H1 (cell line): ENCODE data around the gene PASK. TPM values are rescaled to one million over a fixed set of nuclear protein-coding genes. Genes with fewer than 3 reads are reported as not detected.

ENCODE experiments used
- CTCF ChIA-PET: fragments of 300-600 bp; sonication (Branson Sonifier 250); formaldehyde crosslinking; loops from one replicate; lab custom pipeline; 2021; ENCODE audit not compliant: partially characterized antibody; lab: Charles Lee
- POLR2A ChIA-PET: fragments of 300-600 bp; sonication (Branson Sonifier 250); formaldehyde crosslinking; loops from one replicate; lab custom pipeline; 2021; ENCODE audit warnings: inconsistent platforms; ENCODE audit not compliant: partially characterized antibody; lab: Charles Lee
- DNase-seq, 2 experiments: peaks; one replicate each; pipeline versions ENCODE4 v3.0.0 to v3.0.0-alpha.2; 2010 to 2022; ENCODE audit warnings: low spot score in 2 of 2, low read depth in 1 of 2, mixed read lengths in 1 of 2
- FAIRE-seq: peaks from 2 replicates; lab custom pipeline; 2011; peaks lifted over from hg19 to GRCh38; lab: Jason Lieb, UNC
- H2AFZ ChIP-seq: 2 replicates; pipeline ENCODE4 v1.8.1; 2012; ENCODE audit warnings: low read length, inconsistent platforms
- H2AK5ac ChIP-seq: 2 replicates; pipeline ENCODE4 v1.6.1; 2013; ENCODE audit warnings: low read depth, low read length
- H2BK120ac ChIP-seq: replicated peaks from 2 replicates; pipeline ENCODE3; 2013; ENCODE audit warnings: low read depth, low read length, inconsistent platforms
- H2BK12ac ChIP-seq: 2 replicates; pipeline ENCODE4 v1.6.1; 2013; ENCODE audit warnings: low read depth, low read length
- H2BK15ac ChIP-seq: 2 replicates; pipeline ENCODE4 v1.6.1; 2013; ENCODE audit warnings: low read length
- H2BK20ac ChIP-seq: 2 replicates; pipeline ENCODE4 v1.6.1; 2013; ENCODE audit warnings: low read length
- H2BK5ac ChIP-seq: 2 replicates; pipeline ENCODE4 v1.6.1; 2013; ENCODE audit warnings: low read depth, low read length
- H3K14ac ChIP-seq: 2 replicates; pipeline ENCODE4 v1.6.1; 2013; ENCODE audit warnings: inconsistent platforms; ENCODE audit not compliant: insufficient read length
- H3K18ac ChIP-seq: 2 replicates; pipeline ENCODE4 v1.6.1; 2013; ENCODE audit warnings: low read length; ENCODE audit errors: extremely low read depth
- H3K23ac ChIP-seq: 2 replicates; pipeline ENCODE4 v1.6.1; 2013; ENCODE audit warnings: inconsistent platforms; ENCODE audit not compliant: insufficient read length
- H3K23me2 ChIP-seq: 2 replicates; pipeline ENCODE4 v1.6.1; 2013; ENCODE audit warnings: low read depth, low read length
- H3K27ac ChIP-seq: 2 replicates; pipeline ENCODE4 v1.6.1; 2011; ENCODE audit warnings: low read depth, low read length, inconsistent platforms
- H3K27me3 ChIP-seq, 4 experiments: replicated peaks in 1 of 4; 1 replicate in 1 of 4; 2 replicates in 3 of 4; pipeline versions ENCODE4 v1.6.1 to v1.8.1; 2011 to 2013; ENCODE audit warnings: low read length in 3 of 4, mild to moderate bottlenecking in 3 of 4, inconsistent platforms in 2 of 4, mixed read lengths in 2 of 4, moderate library complexity in 1 of 4; ENCODE audit not compliant: control insufficient read depth in 3 of 4, insufficient read depth in 3 of 4; ENCODE audit errors: extremely low read depth in 1 of 4
- H3K36me3 ChIP-seq, 4 experiments: 2 replicates each; pipeline versions ENCODE4 v1.6.1 to v1.8.1; 2011 to 2013; ENCODE audit warnings: mild to moderate bottlenecking in 4 of 4, low read length in 3 of 4, moderate library complexity in 2 of 4, control low read depth in 1 of 4, inconsistent platforms in 1 of 4; ENCODE audit not compliant: insufficient read depth in 4 of 4, control insufficient read depth in 2 of 4
- H3K4ac ChIP-seq: replicated peaks from 2 replicates; pipeline ENCODE3; 2013; ENCODE audit warnings: low read length, low read depth, mixed read lengths, inconsistent platforms; ENCODE audit not compliant: insufficient read length
- H3K4me1 ChIP-seq, 4 experiments: replicated peaks in 1 of 4; 1 replicate in 1 of 4; 2 replicates in 3 of 4; pipeline versions ENCODE4 v1.6.1 to v1.8.1; 2011 to 2013; ENCODE audit warnings: low read length in 3 of 4, inconsistent platforms in 2 of 4, mixed read lengths in 1 of 4; ENCODE audit not compliant: insufficient read depth in 4 of 4, control insufficient read depth in 3 of 4
- H3K4me2 ChIP-seq, 2 experiments: 2 replicates each; pipeline versions ENCODE4 v1.6.1 to v1.8.1; 2011 to 2013; ENCODE audit warnings: low read depth in 2 of 2, low read length in 2 of 2, control low read depth in 1 of 2, inconsistent platforms in 1 of 2, mild to moderate bottlenecking in 1 of 2; ENCODE audit not compliant: insufficient read depth in 1 of 2
- H3K4me3 ChIP-seq, 4 experiments: fragments of 200-600, 300-600 bp in 1 of 4; sonication (generic), shearing (Covaris generic), sonication (Bioruptor Twin) in 1 of 4; 2 replicates each; pipeline versions ENCODE4 v1.5.1 to v1.8.1; 2011 to 2016; ENCODE audit warnings: low read length in 4 of 4, low read depth in 3 of 4, control low read depth in 2 of 4, inconsistent platforms in 2 of 4, mild to moderate bottlenecking in 2 of 4, mixed read lengths in 1 of 4, moderate library complexity in 1 of 4; ENCODE audit not compliant: insufficient read depth in 2 of 4; ENCODE audit errors: extremely low read depth in 1 of 4
- H3K56ac ChIP-seq: replicated peaks from 2 replicates; pipeline ENCODE3; 2013; ENCODE audit warnings: low read depth, mild to moderate bottlenecking, mixed read lengths, low read length, inconsistent platforms; ENCODE audit not compliant: insufficient read length
- H3K79me1 ChIP-seq: 2 replicates; pipeline ENCODE4 v1.6.1; 2013; ENCODE audit warnings: low read depth, low read length, control low read depth
- H3K79me2 ChIP-seq, 2 experiments: 2 replicates each; pipeline versions ENCODE4 v1.6.1 to v1.8.1; 2012 to 2013; ENCODE audit warnings: low read length in 2 of 2, mild to moderate bottlenecking in 2 of 2, inconsistent platforms in 1 of 2; ENCODE audit not compliant: insufficient read depth in 2 of 2, control insufficient read depth in 1 of 2
- H3K9ac ChIP-seq, 4 experiments: replicated peaks in 1 of 4; 1 replicate in 1 of 4; 2 replicates in 3 of 4; pipeline versions ENCODE4 v1.6.1 to v1.8.1; 2011 to 2013; ENCODE audit warnings: low read depth in 3 of 4, low read length in 3 of 4, control low read depth in 2 of 4, mild to moderate bottlenecking in 2 of 4, moderate library complexity in 2 of 4, inconsistent platforms in 1 of 4; ENCODE audit errors: extremely low read depth in 1 of 4
- H3K9me3 ChIP-seq, 2 experiments: 2 replicates each; pipeline versions ENCODE4 v1.6.1 to v1.8.1; 2012 to 2013; ENCODE audit warnings: mild to moderate bottlenecking in 2 of 2, moderate library complexity in 2 of 2, control low read depth in 1 of 2, inconsistent platforms in 1 of 2, low read depth in 1 of 2, low read length in 1 of 2, mixed read lengths in 1 of 2; ENCODE audit not compliant: insufficient read depth in 2 of 2
- H4K20me1 ChIP-seq, 2 experiments: replicated peaks in 1 of 2; 2 replicates each; pipeline versions ENCODE3 to v1.8.1; 2011 to 2013; ENCODE audit warnings: inconsistent platforms in 2 of 2, low read length in 2 of 2, mild to moderate bottlenecking in 1 of 2; ENCODE audit not compliant: insufficient read depth in 2 of 2, control insufficient read depth in 1 of 2
- H4K5ac ChIP-seq: 2 replicates; pipeline ENCODE4 v1.6.1; 2013; ENCODE audit warnings: low read length, low read depth, mixed read lengths, inconsistent platforms; ENCODE audit not compliant: insufficient read length
- H4K8ac ChIP-seq: 2 replicates; pipeline ENCODE4 v1.8.0; 2013; ENCODE audit warnings: mild to moderate bottlenecking, moderate library complexity, low read length, inconsistent platforms; ENCODE audit not compliant: insufficient read depth; ENCODE audit errors: extremely low read depth
- H4K91ac ChIP-seq: replicated peaks from 2 replicates; pipeline ENCODE3; 2013; ENCODE audit warnings: low read length, mixed read lengths, inconsistent platforms; ENCODE audit not compliant: insufficient read length
- CHD2 ChIP-seq: IDR thresholded peaks from 2 replicates; pipeline ENCODE4 v1.6.1; 2012; ENCODE audit warnings: low read length, improper control_type of control experiment
- SIRT6 ChIP-seq: IDR thresholded peaks from one replicate; pipeline ENCODE4 v1.7.1; 2012; ENCODE audit warnings: low read length, inconsistent platforms
- TBP ChIP-seq: IDR thresholded peaks from 2 replicates; pipeline ENCODE4 v1.6.1; 2011; ENCODE audit warnings: low read depth, low read length, improper control_type of control experiment
- WGBS, 2 experiments: shearing (Covaris generic) in 1 of 2; methylation state at CpG; one replicate each; pipeline versions ENCODE4 v1.1.6 to v1.1.7; 2013 to 2015; ENCODE audit warnings: low lambda C conversion rate in 2 of 2, mixed read lengths in 2 of 2, inconsistent platforms in 1 of 2, low coverage in 1 of 2, missing lambda C conversion rate in 1 of 2; ENCODE audit not compliant: insufficient replicate concordance in 2 of 2, insufficient coverage in 1 of 2, insufficient read length in 1 of 2; ENCODE audit errors: extremely low coverage in 1 of 2, missing lambda C conversion rate in 1 of 2; 5-methylcytosine and 5-hydroxymethylcytosine counted together
- polyA plus RNA-seq, 7 experiments: library from polyadenylated mRNA; depleted of rRNA in 3 of 7; stranded (reverse) in 5 of 7; unstranded in 2 of 7; fragments of >200 nt in 5 of 7; fragments of 200-250 nt in 2 of 7; gene quantifications; 1 replicate in 5 of 7; 2 replicates in 1 of 7; 4 replicates in 1 of 7; pipeline versions ENCODE4 v1.2.1 to v1.2.3, GENCODE V29; 2011 to 2013; ENCODE audit warnings: missing spikeins in 2 of 7, mixed read lengths in 2 of 7
- total RNA-seq: library from RNA; stranded (reverse); fragmentation: NEBNext Ultra II Directional; extraction: Animal tissue kit (Norgen Biotek cat#: 25700); gene quantifications from 2 replicates; pipeline ENCODE4 v1.2.1, GENCODE V29; 2021

PASK gene
- total and polyA plus RNA-seq, 2 of the 8 experiments (the other 6 are each of a cell fraction or from before 2014, with no cell fraction given) = 20.5 to 66.1 TPM

- ChIA-PET POLR2A (no interaction called here), CTCF (interaction anchor here (1.2 kb wide), 1 partner anchor 95 kb away, joined by 4 read pairs; no protein-coding TSS in a partner anchor)
- H4K5ac ChIP-seq = no peak overlapping the region
- no peaks in the 10 kb centered on the region for H3K27me3 ChIP-seq
- no peak overlapping the region for H2BK15ac ChIP-seq
- 87% methylated on average over 2 of the region's 2 CpGs; no CpG with 5 or more reads in 1 of the 2 experiments for WGBS, 2 experiments
- no peak overlapping the region for H4K91ac ChIP-seq
- H4K20me1 ChIP-seq = no peaks in the 10 kb centered on the region
- no peak overlapping the region for H2BK5ac ChIP-seq
- no peak overlapping the region for H3K18ac ChIP-seq
- no peak overlapping the region for H3K4ac ChIP-seq
- peaks cover 4 to 10% of the 10 kb centered on the region in 2 experiments; a peak in 2 of 4 replicates for H3K9me3 ChIP-seq
- no peaks in the 10 kb centered on the region for H3K79me2 ChIP-seq
- H2BK12ac ChIP-seq = no peak overlapping the region
- H3K14ac ChIP-seq = no peak overlapping the region
- H3K4me1 ChIP-seq = no peaks in the 10 kb centered on the region
- peaks cover 0 to 21% (median 10%) of the 10 kb centered on the region in 4 experiments; a peak in 4 of 8 replicates for H3K36me3 ChIP-seq
- no peak overlapping the region for H3K27ac ChIP-seq
- H3K23ac ChIP-seq = no peak overlapping the region
- H2BK20ac ChIP-seq = no peak overlapping the region
- H4K8ac ChIP-seq = no peak overlapping the region
- FAIRE-seq (no peak), DNase-seq (no peak)
- H3K79me1 ChIP-seq = no peaks in the 10 kb centered on the region
- H2AK5ac ChIP-seq = no peak overlapping the region
- no peak overlapping the region for H3K4me3 ChIP-seq
- H3K23me2 ChIP-seq = no peaks in the 10 kb centered on the region
- H2AFZ ChIP-seq = no peak overlapping the region
- no peak overlapping the region for H3K4me2 ChIP-seq
- no peak overlapping the region for H3K9ac ChIP-seq
- no peak overlapping the region for H3K56ac ChIP-seq
- H2BK120ac ChIP-seq = no peak overlapping the region
- TF ChIP-seq CHD2 = no peak
- TF ChIP-seq TBP = no peak
- TF ChIP-seq SIRT6 = no peak
Observed at GRCh38 chr2:241173557-241173956, 24.3 kb upstream of the PASK start.
